Gastrocnemius medialis (tissue), 4 donors: ENCODE measurements around the gene SETSIP. TPM values are rescaled to one million over a fixed set of nuclear protein-coding genes. Genes with fewer than 3 reads are reported as not detected.
A peak's percentile ranks its signal among the peaks of the same experiment; 100 is the strongest.
"Not testable (repeated sequence)": the region's sequence is repeated elsewhere in the genome, so short reads cannot be mapped to it uniquely, and the experiment has no call there.

ENCODE experiments used
- ATAC-seq, 2 donors: fragments of 150-250 bp; one replicate each; pipeline ENCODE4 v1.9.1; 2016
- DNase-seq, 2 donors: peaks; one replicate each; pipeline ENCODE4 v3.0.0-alpha.2; 2019
- H3K27ac ChIP-seq, 4 donors: fragments of 200-600 bp; sonication (generic); 1 replicate in 1 of 4; 2 replicates in 3 of 4; pipeline ENCODE4 v1.5.1; 2016 to 2018; ENCODE audit warnings: mild to moderate bottlenecking in 2 of 4, moderate library complexity in 1 of 4
- H3K27me3 ChIP-seq, 3 donors: fragments of 200-600 bp; sonication (generic) in 2 of 3; 1 replicate in 1 of 3; 2 replicates in 2 of 3; pipeline versions ENCODE4 v1.5.1 to v1.6.0; 2016 to 2019; ENCODE audit warnings: mild to moderate bottlenecking in 1 of 3, moderate library complexity in 1 of 3
- H3K36me3 ChIP-seq, 2 donors: fragments of 200-600 bp; sonication (generic) in 1 of 2; one replicate each; pipeline ENCODE4 v1.5.1; 2017 to 2018
- H3K4me1 ChIP-seq, 2 donors: fragments of 200-600 bp; sonication (generic) in 1 of 2; one replicate each; pipeline ENCODE4 v1.5.1; 2016 to 2017; ENCODE audit warnings: mild to moderate bottlenecking in 2 of 2
- H3K4me3 ChIP-seq, 4 donors: fragments of 200-600 bp; sonication (generic) in 3 of 4; 1 replicate in 1 of 4; 2 replicates in 3 of 4; pipeline ENCODE4 v1.5.1; 2016 to 2019; ENCODE audit warnings: mild to moderate bottlenecking in 2 of 4
- H3K9me3 ChIP-seq, 3 donors: fragments of 200-600 bp; sonication (generic) in 2 of 3; 1 replicate in 1 of 3; 2 replicates in 2 of 3; pipeline ENCODE4 v1.5.1; 2016 to 2019
- POLR2A ChIP-seq, 2 donors: fragments of 450-650 bp; IDR thresholded peaks; one replicate each; pipeline ENCODE4 v1.6.1; 2017; ENCODE audit warnings: antibody characterized with exemption in 2 of 2, mild to moderate bottlenecking in 2 of 2, moderate library complexity in 2 of 2
- in situ Hi-C, 4 donors: fragments of 200-750 bp; cut with MboI; loops; one replicate each; pipeline versions ENCODE4 v1.15.0 to v1.8.0; 2017; ENCODE audit warnings: low sequenced_read_pairs in 4 of 4
- intact Hi-C: fragments of 100-400 bp; cut with DNase I; formaldehyde crosslinking; loops from one replicate; pipeline ENCODE4 v1.15.1; 2023; ENCODE audit warnings: low total_unique reads
- total RNA-seq, 4 donors: library from RNA; depleted of rRNA; stranded (reverse); fragments of >200 nt; gene quantifications; one replicate each; pipeline versions ENCODE4 v1.1.0 to v1.2.3, GENCODE V29; 2016
- TF ChIP-seq, protein P1 (sequence below), 5 experiments: fragments of 450-650 bp in 3 of 5; fragments of 200-600 bp in 2 of 5; sonication (generic) in 2 of 5; IDR thresholded peaks in 4 of 5; conservative IDR thresholded peaks in 1 of 5; 1 replicate in 4 of 5; 2 replicates in 1 of 5; pipeline ENCODE4 v1.5.1; 2016 to 2019; ENCODE audit warnings: antibody characterized with exemption in 5 of 5, mild to moderate bottlenecking in 3 of 5, moderate library complexity in 3 of 5

Gene SETSIP
- total RNA-seq, 4 donors from 2014 or later: not detected

DNA sequence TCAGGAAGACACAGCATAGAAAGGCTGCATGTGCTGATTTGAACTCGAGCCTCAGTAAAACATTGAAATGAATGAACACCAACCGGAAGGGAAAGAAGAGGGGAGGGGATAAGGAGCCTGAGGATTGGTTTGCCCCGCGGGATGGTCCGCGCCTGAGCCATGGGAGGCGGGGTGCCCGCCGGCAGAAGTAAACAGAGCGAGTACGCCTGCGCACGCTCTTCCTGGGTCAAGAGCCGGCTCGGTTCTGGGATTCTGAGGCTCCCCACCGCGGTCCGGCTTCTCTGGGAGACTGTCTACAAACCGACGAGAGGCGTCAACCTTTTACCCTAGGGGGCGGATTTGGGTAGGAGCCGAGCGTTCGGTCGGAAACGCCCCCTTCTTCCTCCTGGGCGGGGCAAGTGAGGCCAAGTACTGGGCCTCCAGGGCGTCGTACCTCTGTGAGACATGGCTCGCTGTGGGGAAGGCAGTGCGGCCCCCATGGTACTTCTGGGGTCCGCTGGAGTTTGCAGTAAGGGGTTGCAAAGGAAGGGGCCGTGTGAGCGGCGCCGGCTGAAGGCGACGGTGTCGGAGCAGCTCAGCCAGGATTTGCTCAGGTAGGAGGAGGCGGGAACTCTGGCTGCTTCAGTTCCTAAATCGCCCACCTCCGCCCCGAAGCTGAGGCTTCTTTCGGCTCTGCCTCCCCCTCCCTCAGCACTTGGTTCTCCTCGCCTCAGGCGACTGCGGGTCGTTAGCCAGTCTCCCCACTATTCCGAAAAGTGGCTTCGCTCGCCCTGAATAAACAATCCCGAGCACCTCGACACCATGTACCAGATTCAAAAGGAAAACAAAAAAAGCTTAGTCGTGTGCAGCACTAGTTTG, 5.1 kb upstream of the SETSIP start, which contains the start of gene BTBD8:
BTBD8 (plus strand) TSS at position 218 of the 858 bp plus-strand sequence; CDS start at position 445, 227 bp downstream.
- in situ Hi-C loops: no loop called here
- DNase-seq: peak; percentile 51 to 70
- TF ChIP-seq POLR2A (IDR thresholded peaks at IDR 0.05): peak; percentile 15 to 44
- TF ChIP-seq, protein P1, sequence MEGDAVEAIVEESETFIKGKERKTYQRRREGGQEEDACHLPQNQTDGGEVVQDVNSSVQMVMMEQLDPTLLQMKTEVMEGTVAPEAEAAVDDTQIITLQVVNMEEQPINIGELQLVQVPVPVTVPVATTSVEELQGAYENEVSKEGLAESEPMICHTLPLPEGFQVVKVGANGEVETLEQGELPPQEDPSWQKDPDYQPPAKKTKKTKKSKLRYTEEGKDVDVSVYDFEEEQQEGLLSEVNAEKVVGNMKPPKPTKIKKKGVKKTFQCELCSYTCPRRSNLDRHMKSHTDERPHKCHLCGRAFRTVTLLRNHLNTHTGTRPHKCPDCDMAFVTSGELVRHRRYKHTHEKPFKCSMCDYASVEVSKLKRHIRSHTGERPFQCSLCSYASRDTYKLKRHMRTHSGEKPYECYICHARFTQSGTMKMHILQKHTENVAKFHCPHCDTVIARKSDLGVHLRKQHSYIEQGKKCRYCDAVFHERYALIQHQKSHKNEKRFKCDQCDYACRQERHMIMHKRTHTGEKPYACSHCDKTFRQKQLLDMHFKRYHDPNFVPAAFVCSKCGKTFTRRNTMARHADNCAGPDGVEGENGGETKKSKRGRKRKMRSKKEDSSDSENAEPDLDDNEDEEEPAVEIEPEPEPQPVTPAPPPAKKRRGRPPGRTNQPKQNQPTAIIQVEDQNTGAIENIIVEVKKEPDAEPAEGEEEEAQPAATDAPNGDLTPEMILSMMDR (IDR thresholded peaks at IDR 0.05 in 4 of 5, conservative IDR thresholded peaks at IDR 0.05 in 1 of 5): no peak
- intact Hi-C loops: no loop called here
- Histone ChIP-seq H3K4me3 (peak within 1 kb of the TSS; percentile 72 to 81 (median 78)), H3K27me3 (no peaks in the 10 kb centered on the region), H3K27ac (peak within 1 kb of the TSS; percentile 72 to 85 (median 76)), H3K36me3 (no peaks in the 10 kb centered on the region), H3K4me1 (no peaks in the 10 kb centered on the region), H3K9me3 (peaks cover 0 to 2% (median 0%) of the 10 kb centered on the region in 3 donors)
- ATAC-seq: peak; percentile 91 to 93

DNA sequence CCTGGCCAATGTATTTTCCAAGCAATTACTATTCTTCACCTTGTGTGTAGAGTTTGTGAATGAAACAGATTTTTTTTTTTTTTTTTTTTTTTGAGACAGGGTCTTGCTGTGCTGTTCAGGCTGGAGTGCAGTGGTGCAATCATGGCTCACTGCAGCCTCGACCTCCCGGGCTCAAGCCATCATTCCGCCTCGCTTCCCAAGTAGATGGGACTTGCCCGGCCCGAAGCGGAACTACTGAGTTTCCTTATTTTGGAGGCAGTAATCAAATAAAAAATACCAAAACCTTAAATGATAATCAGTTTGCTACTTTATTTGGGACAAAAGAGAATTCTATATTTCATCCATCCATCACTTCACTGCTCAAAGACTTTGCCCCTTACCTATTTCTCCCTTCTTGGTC, 4.2 kb upstream of the SETSIP start:
- DNase-seq (no peak), ATAC-seq (no peak)
- intact Hi-C loops (no loop called here), in situ Hi-C loops (no loop called here)
- peak overlapping the region; percentile 72 to 81 (median 78) for H3K4me3 ChIP-seq
- H3K4me1 ChIP-seq: no peaks in the 10 kb centered on the region
- peak overlapping the region in 2 of 4 donors; percentile 72 to 78 for H3K27ac ChIP-seq
- H3K36me3 ChIP-seq: no peaks in the 10 kb centered on the region
- TF ChIP-seq POLR2A (IDR thresholded peaks at IDR 0.05): no peak
- TF ChIP-seq, protein P1 (IDR thresholded peaks at IDR 0.05 in 4 of 5, conservative IDR thresholded peaks at IDR 0.05 in 1 of 5): no peak
- H3K27me3 ChIP-seq: no peaks in the 10 kb centered on the region
- no peaks in the 10 kb centered on the region for H3K9me3 ChIP-seq

DNA sequence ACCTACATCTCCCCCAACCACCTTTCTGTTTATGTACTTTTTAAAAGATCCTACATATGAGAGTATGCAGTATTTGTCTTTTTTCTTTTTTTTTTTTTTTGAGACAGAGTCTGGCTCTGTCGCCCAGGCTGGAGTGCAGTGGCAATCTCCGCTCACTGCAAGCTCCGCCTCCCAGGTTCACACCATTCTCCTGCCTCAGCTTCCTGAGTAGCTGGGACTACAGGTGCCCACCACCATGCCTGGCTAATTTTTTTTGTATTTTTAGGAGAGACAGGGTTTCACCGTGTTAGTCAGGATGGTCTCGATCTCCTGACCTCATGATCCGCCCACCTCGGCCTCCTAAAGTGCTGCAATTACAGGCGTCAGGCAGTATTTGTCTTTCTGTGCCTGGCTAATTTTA, 2.9 kb upstream of the SETSIP start:
- H3K4me3 ChIP-seq, H3K9me3 ChIP-seq, DNase-seq, H3K27ac ChIP-seq, in situ Hi-C loops, H3K36me3 ChIP-seq, ATAC-seq, intact Hi-C loops, H3K27me3 ChIP-seq, H3K4me1 ChIP-seq: not testable (repeated sequence)

DNA sequence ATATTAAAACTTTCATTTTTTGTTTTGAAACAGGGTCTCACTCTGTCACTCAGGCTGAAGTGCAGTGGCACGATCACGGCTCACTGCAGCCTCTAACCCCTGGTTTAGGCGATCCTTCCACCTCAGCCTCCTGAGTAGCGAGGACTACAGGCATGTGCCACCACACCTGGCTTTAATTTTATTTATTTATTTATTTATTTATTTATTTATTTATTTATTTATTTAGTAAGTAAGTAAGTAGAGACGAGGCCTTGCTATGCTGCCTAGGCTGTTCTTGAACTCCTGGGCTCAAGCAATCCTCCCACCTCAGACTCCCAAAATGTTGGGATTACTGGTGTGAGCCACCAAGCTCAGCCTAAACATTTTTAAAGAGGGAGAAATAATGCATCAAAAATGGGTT, 1.2 kb upstream of the SETSIP start:
- in situ Hi-C loops: no loop called here
- no peak for ATAC-seq

DNA sequence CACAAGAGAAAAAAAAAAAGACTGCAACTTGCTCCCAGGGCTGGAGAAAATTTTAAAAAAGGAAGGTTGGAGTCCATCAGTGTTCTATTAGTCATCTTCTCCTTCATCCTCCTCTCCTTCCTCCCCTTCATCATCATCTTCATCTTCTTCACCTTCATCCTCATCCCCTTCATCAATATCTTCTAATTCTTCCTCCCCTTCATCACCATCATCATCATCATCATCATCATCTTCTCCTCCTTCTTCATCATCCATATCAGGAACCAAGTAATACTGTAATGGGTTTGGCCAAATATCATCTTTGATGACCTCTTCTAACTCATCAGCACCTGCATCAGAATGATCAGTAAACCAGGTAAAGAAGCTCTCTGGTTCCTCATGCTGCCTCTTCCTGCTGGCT, 765 bp downstream of the SETSIP start:
- H3K4me1 ChIP-seq, H3K9me3 ChIP-seq, DNase-seq, H3K27me3 ChIP-seq, H3K36me3 ChIP-seq, intact Hi-C loops, H3K27ac ChIP-seq, in situ Hi-C loops, H3K4me3 ChIP-seq, ATAC-seq: not testable (repeated sequence)

More for the DNA sequence above, 1.2 kb upstream of the SETSIP start:
- no peak for TF ChIP-seq POLR2A (IDR thresholded peaks at IDR 0.05)
- intact Hi-C loops: no loop called here
- Histone ChIP-seq H3K27me3 (no peaks in the 10 kb centered on the region), H3K4me1 (no peaks in the 10 kb centered on the region), H3K36me3 (no peaks in the 10 kb centered on the region), H3K4me3 (no peak overlapping the region), H3K27ac (no peak overlapping the region), H3K9me3 (no peaks in the 10 kb centered on the region)
- DNase-seq: no peak

DNA sequence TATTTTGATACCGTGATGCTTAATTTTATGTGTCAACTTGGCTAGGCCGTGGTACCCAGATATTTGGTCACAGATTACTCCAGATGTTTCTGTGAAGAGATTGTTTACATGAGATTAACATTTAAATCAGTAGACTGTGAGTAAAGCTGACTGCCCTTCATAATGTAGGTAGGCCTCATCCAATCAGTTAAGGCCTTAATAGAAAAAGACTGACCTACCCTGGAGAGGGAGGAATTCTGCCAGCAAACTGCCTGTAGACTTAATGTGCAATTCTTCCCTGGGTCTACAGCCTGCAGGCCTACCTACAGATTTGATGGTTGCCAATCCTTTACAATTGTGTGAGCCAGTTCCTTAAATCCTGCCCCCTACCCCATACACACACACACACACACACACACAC, 4.3 kb downstream of the SETSIP start:
- H3K4me1 ChIP-seq: no peaks in the 10 kb centered on the region
- in situ Hi-C loops (no loop called here), intact Hi-C loops (no loop called here)
- no peak overlapping the region for H3K27ac ChIP-seq
- no peaks in the 10 kb centered on the region for H3K27me3 ChIP-seq
- TF ChIP-seq, protein P1 (IDR thresholded peaks at IDR 0.05 in 4 of 5, conservative IDR thresholded peaks at IDR 0.05 in 1 of 5): no peak
- TF ChIP-seq POLR2A (IDR thresholded peaks at IDR 0.05): no peak
- ATAC-seq (no peak), DNase-seq (no peak)
- H3K36me3 ChIP-seq: no peaks in the 10 kb centered on the region
- no peaks in the 10 kb centered on the region for H3K9me3 ChIP-seq
- H3K4me3 ChIP-seq: no peak overlapping the region
